C4-2B (cell line): ENCODE data around the gene TPCN2.

Experiments used
- ZFX ChIP-seq: fragments of 450-650 bp; IDR thresholded peaks from 2 replicates; pipeline ENCODE4 v1.6.1; 2017
- TF ChIP-seq, protein P1 (sequence below): fragments of 450-650 bp; conservative IDR thresholded peaks from 2 replicates; pipeline ENCODE4 v1.5.1; 2017; ENCODE audit warnings: mild to moderate bottlenecking

DNA sequence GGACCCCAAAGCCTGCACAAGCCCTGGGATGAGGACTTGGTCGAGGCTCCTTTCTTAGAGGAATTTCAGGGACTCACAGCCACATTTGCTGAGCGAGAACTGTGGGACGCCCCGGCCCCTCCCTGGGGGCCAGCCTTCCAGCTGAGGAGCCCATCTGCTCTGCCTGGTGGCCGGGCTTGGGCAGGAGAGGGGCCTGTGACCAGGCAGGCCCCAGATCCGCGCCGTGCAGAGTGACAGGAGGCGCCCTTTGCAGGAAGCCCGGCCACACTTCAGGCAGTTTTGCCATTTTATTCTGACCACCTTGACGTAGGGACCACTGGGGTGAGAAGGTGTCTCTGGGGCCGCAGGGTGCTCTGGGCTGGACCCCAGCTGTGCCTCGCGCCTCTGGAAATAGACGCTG lies 35.6 kb downstream of the TPCN2 start:
- TF ChIP-seq, protein P1, sequence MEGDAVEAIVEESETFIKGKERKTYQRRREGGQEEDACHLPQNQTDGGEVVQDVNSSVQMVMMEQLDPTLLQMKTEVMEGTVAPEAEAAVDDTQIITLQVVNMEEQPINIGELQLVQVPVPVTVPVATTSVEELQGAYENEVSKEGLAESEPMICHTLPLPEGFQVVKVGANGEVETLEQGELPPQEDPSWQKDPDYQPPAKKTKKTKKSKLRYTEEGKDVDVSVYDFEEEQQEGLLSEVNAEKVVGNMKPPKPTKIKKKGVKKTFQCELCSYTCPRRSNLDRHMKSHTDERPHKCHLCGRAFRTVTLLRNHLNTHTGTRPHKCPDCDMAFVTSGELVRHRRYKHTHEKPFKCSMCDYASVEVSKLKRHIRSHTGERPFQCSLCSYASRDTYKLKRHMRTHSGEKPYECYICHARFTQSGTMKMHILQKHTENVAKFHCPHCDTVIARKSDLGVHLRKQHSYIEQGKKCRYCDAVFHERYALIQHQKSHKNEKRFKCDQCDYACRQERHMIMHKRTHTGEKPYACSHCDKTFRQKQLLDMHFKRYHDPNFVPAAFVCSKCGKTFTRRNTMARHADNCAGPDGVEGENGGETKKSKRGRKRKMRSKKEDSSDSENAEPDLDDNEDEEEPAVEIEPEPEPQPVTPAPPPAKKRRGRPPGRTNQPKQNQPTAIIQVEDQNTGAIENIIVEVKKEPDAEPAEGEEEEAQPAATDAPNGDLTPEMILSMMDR, result no peak
- TF ChIP-seq ZFX, result no peak
